Activated gamma-delta T cell treated with Interleukin-2 at 50 U/mL for 16 hours (primary cell): ENCODE results near the gene TYMS.

Source experiments
- DNase-seq: peaks from one replicate; pipeline ENCODE4 v3.0.0-alpha.2; 2020

TYMS gene

DNA sequence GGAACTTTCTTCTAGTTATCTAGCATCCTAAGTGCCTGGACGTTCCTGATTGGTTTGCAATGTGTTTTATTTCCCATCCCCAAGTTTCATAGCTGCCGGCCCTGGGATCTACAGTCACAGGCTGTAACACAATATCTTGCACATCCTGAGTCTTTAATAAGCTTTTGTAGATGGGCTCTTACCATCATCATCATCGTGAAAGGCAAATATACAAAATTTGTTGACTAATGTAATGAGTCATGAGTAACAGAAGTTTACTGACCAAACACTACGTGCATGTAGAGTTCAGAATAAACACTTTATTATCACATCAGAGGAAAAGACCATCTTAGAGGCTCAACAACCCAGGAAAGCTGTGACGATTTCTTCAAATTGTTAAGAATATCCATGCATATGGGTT is 8.1 kb upstream of the TYMS start:
- no peak for DNase-seq

DNA sequence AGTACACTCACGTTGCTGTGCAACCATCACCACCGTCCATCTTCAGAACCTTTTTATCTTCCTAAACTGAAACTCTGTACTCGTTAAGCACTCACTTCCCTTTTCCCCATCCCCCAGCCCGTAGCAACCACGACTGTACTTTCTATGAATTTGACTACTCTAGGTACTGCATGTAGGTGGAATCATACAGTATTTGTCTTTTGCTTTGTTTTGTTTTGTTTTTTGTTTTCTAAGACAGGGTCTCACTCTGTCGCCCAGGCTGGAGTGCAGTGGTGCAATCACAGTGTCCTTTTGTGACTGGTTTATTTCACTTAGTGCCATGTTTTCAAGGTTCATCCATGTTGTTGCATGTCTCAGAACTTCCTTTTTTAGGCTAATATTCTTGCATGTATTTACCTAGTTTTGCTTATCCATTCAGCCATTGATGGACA is 7.0 kb upstream of the TYMS start:
- no peak for DNase-seq

DNA sequence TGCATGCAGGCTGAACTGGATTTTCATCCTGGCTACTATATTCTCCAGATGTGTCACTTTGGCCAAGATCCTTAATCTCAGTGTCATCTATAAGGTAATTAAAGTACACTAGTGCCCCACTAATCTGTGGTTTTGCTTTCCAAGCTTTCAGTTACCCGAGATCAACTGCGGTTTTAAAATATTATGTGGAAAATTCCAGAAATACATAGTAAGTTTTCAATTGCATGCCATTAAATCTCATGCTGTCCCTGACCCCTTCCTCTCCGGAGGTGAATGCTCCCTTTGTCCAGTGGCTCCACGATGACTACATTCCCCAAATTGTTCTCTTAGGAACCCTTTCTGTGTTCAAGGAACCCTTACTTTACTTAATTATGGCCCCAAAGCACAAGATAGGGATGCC is 5.3 kb upstream of the TYMS start:
- no peak for DNase-seq

DNA sequence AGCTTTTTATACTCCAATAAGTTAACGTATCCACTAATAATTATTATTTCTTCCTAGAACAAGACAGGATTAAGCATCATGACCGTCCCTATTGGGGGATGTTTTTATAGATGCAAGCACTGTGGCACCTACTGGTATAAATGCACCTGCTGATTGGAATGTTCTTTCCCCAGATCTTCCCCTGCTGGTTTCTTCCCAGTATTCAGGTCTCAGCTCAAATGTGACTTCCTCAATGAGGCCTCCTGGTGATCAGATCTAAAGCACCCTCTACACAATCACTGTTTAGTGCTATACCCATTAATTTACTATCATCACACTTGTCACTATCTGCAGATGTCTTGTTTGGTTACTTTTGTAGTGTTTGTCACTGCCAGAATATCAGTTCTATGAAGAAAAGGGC is 3.9 kb upstream of the TYMS start:
- no peak for DNase-seq

DNA sequence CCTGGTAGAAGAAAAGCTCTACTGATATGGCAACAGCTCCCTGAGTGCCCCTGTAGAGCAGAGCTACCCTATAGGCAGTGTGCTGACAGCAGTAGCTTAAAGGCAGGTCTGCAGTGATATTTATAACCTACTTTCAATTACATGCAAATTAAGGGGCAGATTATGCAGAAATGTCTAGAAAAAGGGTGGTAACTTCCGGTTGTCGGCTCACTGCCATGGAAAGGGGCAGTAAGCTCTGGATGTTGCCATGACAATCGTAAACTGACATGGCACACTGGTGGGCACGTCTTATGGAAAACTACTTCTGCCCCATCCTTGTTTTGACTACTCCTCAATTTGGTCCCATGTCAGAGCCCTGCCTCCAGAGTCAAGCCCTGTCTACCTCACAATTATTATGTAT is 2.9 kb upstream of the TYMS start:
- no peak for DNase-seq

DNA sequence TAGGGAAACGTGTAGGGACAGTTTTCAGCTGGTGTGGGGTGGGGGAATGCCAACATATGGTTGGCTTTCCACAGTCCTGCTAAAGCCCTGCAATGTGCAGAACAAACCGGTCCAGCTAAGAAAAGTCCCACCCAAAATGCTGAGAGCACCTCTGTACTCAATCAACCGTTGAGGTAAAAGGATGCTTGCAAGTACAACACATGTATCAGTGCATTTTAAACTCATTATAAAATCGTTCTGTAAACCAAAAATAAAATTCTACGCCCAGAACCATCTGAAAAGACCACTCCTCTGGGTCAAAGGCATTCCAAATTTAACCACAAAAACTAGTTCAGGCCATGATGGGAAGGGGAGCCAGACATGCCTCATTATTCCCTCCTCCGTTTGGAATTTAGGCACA is 2.0 kb upstream of the TYMS start:
- no peak for DNase-seq

DNA sequence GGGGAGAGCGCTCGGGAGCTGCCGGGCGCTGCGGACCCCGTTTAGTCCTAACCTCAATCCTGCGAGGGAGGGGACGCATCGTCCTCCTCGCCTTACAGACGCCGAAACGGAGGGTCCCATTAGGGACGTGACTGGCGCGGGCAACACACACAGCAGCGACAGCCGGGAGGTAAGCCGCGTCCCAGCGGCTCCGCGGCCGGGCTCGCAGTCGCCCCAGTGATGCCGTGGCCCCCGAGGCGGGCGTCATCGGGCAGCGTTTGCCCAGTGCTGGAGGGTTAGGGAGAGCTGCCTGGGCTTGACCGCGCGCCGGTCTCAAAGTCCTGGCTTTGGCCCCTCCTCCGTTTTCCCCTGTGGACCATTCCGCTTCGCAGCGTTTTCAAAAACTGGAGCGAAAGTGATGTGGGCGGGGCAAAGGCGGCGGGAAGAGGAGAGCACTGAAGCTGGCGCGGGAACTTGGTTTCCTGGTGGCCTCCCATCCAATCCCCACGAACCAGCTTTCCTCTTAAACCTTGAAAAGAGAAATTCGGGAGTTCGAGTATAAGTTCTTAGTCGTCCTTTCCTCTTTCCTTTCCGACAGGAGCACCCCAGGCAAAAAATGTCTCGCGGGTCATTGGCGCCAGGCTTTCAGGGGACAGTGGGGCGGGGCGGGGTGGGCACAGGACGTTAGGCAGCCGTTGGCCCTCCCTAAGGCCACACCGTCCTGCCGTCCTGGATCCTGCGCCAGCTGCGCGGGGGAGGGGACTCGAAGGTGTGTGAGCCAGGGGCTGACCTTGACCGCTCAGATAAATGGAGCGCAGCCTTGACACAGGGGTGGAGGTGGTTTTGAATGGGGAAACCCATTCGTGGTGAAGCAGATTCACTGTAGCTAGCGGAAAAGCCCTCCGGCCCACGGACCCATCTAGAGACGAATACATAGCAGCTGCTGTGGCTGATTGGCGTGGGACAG is 821 bp downstream of the TYMS start:
- no peak for DNase-seq

DNA sequence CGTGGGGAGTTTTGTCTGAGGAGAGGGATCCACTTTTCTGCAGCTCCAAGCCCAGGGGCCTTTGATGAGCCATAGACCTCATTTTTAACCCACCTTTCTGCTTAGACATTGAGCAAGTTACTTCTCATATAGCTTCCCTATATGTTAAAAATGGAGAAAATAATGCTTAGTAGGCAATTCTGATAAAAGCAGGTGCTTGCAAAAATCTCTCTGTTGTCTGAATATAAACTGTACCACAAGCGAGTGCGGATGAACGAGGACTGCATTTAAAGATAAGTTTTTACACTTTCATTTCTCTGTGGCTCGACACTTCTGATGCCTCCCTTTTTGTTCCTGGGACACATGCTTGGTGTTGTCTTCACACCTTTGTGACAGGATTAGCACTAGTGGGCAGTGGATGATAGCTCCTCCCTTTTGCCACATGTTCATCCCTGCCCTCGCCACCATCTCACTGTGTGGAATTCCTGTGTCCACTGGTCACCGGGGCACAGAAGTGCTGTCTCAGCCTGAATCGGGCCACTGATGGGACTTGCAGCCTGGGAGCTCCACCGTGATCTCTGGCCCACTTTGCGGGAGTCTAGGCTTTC is 1.6 kb downstream of the TYMS start:
- no peak for DNase-seq

DNA sequence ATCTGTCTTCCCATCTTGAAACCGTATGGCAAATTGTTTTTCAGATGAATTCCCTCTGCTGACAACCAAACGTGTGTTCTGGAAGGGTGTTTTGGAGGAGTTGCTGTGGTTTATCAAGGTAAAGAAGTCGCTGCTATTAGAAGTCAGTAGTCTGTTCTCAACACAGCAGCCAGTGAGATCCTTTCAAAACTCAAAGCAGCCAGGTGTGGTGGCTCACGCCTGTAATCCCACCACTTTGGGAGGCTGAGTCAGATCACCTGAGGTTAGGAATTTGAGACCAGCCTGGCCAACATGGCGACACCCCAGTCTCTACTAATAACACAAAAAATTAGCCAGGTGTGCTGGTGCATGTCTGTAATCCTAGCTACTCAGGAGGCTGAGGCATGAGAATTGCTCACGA is 2.1 kb downstream of the TYMS start:
- DNase-seq = no peak

DNA sequence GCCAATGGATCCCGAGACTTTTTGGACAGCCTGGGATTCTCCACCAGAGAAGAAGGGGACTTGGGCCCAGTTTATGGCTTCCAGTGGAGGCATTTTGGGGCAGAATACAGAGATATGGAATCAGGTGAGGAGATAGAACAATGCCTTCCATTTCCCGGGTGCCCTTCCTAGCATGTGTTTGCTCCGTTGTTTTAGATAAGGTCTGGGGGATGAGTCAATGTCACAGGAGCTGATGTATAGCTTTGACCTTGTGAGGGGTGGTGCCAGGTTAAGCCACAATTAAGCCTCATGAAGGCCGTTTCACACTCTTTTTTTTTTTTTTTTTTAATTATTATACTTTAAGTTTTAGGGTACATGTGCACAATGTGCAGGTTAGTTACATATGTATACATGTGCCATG is 4.7 kb downstream of the TYMS start:
- DNase-seq = no peak

DNA sequence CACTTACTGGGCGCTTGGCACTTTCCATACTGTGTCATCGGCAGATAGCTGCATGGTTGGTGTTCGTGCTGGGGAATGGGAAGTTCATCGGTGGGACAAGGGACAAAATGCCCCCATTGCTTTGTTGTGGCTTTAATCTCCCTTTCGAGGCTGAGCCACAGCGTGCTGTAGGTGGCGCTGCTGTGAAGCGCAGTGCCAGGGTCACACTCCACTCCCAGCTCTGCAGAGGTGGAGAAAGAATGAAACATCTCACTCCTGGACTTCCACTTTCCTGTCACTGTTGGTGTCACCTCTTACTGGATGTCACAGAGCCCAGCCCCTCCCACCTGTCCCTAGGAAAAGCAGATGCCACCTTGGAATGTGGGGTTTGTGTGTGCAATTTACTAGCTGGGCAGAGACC is 8.7 kb downstream of the TYMS start:
- DNase-seq = no peak

DNA sequence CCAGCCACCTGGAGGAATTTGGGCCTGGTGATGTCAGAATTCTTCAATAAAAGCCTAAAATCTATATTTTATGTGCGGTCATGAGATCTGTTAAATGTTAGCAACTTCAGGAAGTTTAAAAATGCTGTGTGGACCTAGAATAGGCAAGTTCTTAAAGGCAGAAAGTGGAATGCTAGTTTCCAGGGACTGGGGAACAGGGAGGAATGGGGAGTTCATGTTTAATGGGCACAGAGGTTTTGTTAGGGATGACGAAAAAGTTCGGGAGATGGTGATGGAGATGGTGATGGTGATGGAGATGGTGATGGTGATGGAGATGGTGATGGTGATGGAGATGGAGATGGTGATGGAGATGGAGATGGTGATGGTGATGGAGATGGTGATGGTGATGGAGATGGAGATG is 9.2 kb downstream of the TYMS start:
- no peak for DNase-seq

DNA sequence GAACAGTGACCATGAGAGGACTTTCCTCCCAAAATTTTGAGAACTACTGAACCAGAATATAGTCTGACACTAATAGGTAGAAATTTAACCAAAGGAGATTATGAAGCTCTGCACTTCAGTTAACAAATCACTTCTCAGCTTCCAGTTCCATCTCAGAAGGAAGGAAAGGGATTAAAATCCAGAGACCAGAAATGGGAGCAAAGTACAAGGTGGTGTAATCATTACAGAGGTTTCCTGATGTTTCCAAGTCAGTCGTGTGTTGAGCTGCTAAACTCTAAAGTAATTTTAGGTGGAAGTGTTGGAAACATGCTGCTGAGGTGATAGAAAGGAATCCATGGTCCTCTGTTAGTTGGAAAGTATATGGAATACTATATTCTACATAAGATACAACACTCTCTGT is 10.8 kb downstream of the TYMS start:
- no peak for DNase-seq

DNA sequence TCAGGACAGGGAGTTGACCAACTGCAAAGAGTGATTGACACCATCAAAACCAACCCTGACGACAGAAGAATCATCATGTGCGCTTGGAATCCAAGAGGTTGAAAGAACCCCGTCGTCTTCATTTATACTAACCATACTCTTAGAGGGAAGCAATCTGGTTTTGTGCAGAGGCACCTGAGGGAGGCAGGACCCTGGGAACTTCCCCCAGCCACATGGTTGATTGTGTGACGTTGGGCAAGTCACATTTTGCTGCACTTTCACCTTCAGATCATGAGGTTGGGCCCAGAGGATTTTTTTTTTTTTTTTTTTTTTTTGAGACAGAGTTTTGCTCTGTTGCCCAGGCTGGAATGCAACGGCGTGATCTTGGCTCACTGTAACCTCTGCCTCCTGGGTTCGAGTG is 11.6 kb downstream of the TYMS start:
- DNase-seq = no peak

DNA sequence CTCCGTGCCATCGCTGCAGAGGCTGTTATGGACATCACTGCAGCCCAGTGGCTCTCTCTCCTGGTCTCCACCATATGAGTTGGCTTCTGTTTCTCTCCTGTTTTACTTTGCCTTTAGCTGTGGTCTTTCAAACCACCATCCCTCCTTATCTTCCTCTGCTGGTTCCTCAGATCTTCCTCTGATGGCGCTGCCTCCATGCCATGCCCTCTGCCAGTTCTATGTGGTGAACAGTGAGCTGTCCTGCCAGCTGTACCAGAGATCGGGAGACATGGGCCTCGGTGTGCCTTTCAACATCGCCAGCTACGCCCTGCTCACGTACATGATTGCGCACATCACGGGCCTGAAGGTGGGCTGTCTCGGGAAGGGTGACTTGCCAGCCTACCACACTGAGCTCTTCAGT is 13.1 kb downstream of the TYMS start:
- DNase-seq = no peak

DNA sequence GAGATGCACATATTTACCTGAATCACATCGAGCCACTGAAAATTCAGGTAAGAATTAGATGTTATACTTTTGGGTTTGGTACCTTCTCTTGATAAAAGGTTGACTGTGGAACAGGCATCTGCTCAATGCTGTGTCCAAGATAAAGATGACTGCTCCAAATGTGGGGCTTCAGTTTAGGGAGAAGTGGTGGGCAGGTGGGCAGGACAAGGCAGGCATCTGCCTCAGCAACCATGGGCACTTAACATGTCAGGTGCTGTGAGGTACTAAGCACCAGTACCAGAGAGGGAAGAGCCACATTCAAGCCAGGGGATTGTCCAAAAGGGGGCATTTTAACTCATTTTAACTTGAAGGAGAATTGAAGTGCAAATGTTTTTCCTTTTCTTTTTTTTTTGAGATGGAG is 14.0 kb downstream of the TYMS start:
- DNase-seq = no peak

DNA sequence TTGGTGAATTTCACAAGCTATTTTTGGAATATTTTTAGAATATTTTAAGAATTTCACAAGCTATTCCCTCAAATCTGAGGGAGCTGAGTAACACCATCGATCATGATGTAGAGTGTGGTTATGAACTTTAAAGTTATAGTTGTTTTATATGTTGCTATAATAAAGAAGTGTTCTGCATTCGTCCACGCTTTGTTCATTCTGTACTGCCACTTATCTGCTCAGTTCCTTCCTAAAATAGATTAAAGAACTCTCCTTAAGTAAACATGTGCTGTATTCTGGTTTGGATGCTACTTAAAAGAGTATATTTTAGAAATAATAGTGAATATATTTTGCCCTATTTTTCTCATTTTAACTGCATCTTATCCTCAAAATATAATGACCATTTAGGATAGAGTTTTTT is 15.9 kb downstream of the TYMS start:
- no peak for DNase-seq

DNA sequence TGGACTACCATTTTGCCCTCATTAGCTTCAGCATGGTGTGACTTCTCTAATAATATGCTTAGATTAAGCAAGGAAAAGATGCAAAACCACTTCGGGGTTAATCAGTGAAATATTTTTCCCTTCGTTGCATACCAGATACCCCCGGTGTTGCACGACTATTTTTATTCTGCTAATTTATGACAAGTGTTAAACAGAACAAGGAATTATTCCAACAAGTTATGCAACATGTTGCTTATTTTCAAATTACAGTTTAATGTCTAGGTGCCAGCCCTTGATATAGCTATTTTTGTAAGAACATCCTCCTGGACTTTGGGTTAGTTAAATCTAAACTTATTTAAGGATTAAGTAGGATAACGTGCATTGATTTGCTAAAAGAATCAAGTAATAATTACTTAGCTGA is 16.3 kb downstream of the TYMS start:
- no peak for DNase-seq

DNA sequence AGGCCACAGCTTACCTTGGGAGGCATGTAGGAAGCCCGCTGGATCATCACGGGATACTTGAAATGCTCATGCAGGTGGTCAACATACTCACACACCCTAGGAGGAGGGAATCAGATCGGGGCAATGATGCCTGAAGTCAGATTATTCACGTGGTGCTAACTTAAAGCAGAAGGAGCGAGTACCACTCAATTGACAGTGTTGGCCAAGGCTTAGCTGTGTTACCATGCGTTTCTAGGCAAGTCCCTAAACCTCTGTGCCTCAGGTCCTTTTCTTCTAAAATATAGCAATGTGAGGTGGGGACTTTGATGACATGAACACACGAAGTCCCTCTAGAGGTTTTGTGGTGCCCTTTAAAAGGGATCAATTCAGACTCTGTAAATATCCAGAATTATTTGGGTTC is 17.9 kb downstream of the TYMS start:
- no peak for DNase-seq

DNA sequence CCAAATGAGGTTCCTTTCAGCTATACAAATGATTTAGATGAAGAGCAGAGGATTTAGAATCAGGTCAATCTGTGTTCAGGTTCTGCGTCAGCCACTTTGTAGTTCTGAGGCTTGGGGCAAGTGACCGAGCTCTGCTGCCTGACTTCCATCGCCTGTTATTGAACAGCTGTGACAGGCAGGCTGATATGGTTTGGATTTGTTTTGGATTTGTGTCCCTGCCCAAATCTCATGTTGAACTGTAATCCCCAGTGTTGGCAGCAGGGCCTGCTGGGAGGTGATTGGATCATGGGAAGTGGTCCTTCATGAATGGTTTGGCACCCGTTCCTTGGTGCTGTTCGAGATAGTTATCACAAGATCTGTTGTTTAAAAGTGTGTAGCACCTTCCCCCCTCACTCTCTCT is 18.6 kb downstream of the TYMS start:
- DNase-seq = no peak

DNA sequence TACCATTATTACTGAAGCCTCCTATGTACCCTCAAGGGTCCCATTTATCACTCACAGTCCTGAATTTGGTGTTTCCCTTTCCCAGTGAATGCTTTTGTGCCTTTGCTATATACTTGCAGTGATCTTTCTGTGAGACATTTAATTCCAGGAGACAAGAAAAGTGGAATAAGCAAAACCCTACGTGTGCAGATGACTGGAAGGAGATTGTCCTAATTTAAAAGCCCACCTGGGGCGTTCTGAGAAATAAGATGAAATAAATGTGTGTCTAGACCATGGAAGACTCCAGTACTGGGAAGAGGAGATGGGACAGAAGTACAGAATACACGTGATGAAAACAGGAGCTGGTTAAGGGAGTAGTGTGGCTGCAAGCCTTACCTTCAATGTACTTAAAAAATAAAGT is 19.3 kb downstream of the TYMS start:
- no peak for DNase-seq

DNA sequence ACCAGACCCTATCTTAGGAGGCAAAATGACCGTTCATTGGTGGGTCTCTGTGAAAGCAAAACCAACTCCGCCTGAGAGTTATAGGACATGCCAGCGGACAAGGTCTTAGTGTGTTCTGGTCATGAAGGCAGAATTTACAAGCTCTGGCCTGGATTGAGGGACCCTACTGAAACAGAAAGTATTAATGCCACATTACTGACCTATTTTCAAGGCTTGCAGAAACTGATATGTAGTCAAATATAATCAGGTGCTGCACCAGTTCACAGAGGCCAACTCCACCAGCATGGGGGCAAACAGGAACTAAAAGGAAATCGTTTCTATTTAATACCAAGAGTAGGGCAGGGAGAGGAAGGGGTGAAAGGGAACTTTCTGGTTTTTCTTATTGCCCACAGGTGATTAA is 19.7 kb downstream of the TYMS start:
- DNase-seq = no peak

DNA sequence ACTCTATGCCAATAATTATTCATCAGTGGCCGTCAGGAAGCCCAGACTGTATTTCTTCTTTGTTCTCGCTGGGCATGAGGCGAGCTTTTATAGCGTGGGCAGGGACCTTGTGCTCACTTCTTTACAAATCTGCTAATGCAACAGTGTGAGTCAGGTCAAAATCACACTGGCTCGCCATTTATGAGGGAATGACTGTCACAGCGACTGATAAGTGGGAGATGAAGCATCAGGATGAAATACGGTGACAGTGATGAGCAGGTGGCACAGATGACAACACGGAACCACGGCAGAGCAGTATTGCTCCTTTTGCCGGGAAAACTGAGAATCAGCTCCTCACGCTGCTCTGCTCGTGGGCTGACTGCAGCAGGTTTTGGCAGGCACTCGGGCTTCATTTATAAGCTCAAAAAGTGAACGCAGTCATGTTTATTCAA is 20.5 kb downstream of the TYMS start:
- no peak for DNase-seq

DNA sequence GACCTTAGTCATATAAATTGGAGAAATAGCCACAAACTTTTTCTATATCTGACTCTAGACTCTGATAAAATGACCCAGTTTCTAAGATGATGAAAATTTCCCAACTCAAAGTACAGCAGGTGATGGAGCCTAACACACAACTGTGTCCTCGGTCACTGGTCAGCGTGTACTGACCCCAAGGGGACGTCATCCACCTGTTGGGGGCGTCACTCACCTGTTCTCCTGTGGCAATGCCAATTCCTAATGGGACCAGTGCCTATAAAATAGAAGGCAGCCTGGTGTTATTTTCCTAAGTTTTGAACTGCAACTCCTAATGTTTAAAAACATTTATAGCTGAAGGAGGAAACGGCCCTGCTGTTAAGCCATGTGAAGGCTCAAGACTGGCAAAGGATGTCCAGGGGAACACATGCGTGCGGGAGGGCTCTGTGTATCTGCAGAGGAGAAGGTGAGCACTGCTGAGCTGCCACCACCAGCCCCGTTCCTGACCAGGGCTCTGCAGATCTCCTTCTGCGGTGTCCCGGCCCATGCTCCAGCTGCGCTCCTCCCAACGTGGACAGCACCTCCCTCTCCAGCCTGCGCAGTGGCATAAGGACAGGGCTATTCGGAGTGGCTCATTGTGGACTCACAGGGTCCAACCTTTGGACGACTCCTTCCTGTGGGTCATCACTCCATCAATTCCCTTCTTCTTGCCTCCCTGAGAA is 21.2 kb downstream of the TYMS start:
- no peak for DNase-seq
